ENCODE measurements around the gene GPR107. TPM values are rescaled to one million over a fixed set of nuclear protein-coding genes. Genes with fewer than 3 reads are reported as not detected.

GPR107 gene
- total RNA-seq, 4 donors from 2014 or later: 19.3 to 36.1 (median 28.9) TPM

- Histone ChIP-seq H3K4me3 (no peak overlapping the region), H3K9me3 (no peaks in the 10 kb centered on the region), H3K27me3 (no peaks in the 10 kb centered on the region), H3K27ac (no peak overlapping the region), H3K36me3 (no peaks in the 10 kb centered on the region), H3K4me1 (no peaks in the 10 kb centered on the region)
- TF ChIP-seq, protein P1, sequence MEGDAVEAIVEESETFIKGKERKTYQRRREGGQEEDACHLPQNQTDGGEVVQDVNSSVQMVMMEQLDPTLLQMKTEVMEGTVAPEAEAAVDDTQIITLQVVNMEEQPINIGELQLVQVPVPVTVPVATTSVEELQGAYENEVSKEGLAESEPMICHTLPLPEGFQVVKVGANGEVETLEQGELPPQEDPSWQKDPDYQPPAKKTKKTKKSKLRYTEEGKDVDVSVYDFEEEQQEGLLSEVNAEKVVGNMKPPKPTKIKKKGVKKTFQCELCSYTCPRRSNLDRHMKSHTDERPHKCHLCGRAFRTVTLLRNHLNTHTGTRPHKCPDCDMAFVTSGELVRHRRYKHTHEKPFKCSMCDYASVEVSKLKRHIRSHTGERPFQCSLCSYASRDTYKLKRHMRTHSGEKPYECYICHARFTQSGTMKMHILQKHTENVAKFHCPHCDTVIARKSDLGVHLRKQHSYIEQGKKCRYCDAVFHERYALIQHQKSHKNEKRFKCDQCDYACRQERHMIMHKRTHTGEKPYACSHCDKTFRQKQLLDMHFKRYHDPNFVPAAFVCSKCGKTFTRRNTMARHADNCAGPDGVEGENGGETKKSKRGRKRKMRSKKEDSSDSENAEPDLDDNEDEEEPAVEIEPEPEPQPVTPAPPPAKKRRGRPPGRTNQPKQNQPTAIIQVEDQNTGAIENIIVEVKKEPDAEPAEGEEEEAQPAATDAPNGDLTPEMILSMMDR (IDR thresholded peaks at IDR 0.05): no peak
- TF ChIP-seq POLR2A (IDR thresholded peaks at IDR 0.05) (no peak), EP300 (IDR thresholded peaks at IDR 0.05) (no peak)
- WGBS, 2 donors: 72 to 75% methylated on average over 14 of the region's 14 CpGs
- DNase-seq (ENCODE audit: low spot score in 2 of 2): no peak
Observed at GRCh38 chr9:130150779-130151382, 97.2 kb downstream of the GPR107 start.

- TF ChIP-seq EP300 (IDR thresholded peaks at IDR 0.05): no peak
- TF ChIP-seq, protein P1 (IDR thresholded peaks at IDR 0.05): no peak
- TF ChIP-seq POLR2A (IDR thresholded peaks at IDR 0.05): no peak
- Histone ChIP-seq H3K36me3 (no peaks in the 10 kb centered on the region), H3K27me3 (no peaks in the 10 kb centered on the region)
Observed at GRCh38 chr9:130154816-130155215, 101.1 kb downstream of the GPR107 start.

DNA sequence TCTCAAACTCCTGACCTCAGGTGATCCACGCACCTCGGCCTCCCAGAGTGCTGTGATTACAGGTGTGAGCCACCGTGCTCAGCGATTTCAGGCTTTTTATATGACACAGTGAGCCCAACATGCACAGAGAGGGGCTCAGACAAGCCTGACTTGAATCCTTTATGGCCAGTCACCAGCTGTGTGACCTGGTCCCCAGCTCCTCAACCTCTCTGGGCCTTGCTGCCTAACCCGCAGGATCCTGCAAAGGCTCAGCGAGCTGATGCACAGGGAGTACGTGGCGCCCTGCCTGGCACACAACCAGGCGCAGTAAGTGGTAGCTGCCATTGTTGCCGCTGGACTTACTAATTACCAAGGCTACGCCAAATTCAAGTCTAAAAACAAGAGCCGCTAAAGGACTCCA is 101.9 kb downstream of the GPR107 start:
- WGBS, 2 donors: 90 to 95% methylated on average over 12 of the region's 12 CpGs
- Histone ChIP-seq H3K36me3 (no peaks in the 10 kb centered on the region), H3K9me3 (no peaks in the 10 kb centered on the region), H3K27ac (no peak overlapping the region), H3K4me1 (no peaks in the 10 kb centered on the region), H3K4me3 (no peak overlapping the region), H3K27me3 (no peaks in the 10 kb centered on the region)
- no peak for DNase-seq (ENCODE audit: low spot score in 2 of 2)
- TF ChIP-seq EP300 (IDR thresholded peaks at IDR 0.05): no peak
- TF ChIP-seq, protein P1 (IDR thresholded peaks at IDR 0.05): no peak
- TF ChIP-seq POLR2A (IDR thresholded peaks at IDR 0.05): no peak

More at GRCh38 chr9:130154816-130155215, 101.1 kb downstream of the GPR107 start:
- no peak overlapping the region for H3K27ac ChIP-seq
- no peaks in the 10 kb centered on the region for H3K9me3 ChIP-seq
- 97 to 100% methylated on average over 3 of the region's 3 CpGs for WGBS, 2 donors
- no peaks in the 10 kb centered on the region for H3K4me1 ChIP-seq
- no peak overlapping the region for H3K4me3 ChIP-seq
- DNase-seq (ENCODE audit: low spot score in 2 of 2): no peak

DNA sequence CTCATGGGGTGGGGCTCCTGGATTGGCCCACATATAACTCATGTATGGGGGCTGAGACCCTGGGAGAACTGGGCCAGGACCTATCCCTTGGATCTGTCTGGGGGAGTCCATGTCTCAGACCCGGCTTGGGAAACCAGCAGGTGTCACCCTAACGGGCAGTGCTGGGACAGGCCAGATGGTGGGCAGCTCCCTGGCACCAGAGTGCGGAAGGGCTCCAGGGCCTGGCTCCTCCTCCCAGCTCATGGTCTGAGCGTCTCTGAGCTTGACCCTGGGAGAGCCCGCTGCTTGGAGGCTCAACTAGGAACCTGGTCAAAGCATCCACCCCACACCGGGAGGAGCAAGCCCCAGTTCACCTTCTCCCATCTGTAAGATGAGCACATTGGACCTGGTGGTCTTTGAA is 103.0 kb downstream of the GPR107 start:
- 39 to 60% methylated on average over 1 to 6 of the region's 6 CpGs for WGBS, 2 donors
- Histone ChIP-seq H3K9me3 (no peaks in the 10 kb centered on the region), H3K36me3 (no peaks in the 10 kb centered on the region), H3K27me3 (no peaks in the 10 kb centered on the region), H3K4me1 (no peaks in the 10 kb centered on the region), H3K27ac (no peak overlapping the region), H3K4me3 (no peak overlapping the region)
- TF ChIP-seq, protein P1 (IDR thresholded peaks at IDR 0.05): peak in 1 of 5 experiments; percentile 23
- TF ChIP-seq EP300 (IDR thresholded peaks at IDR 0.05): no peak
- no peak for DNase-seq (ENCODE audit: low spot score in 2 of 2)

GRCh38 chr9:130157079-130157478 is 103.4 kb downstream of the GPR107 start:
- H3K27me3 ChIP-seq: no peaks in the 10 kb centered on the region
- no peak overlapping the region for H3K27ac ChIP-seq
- no peak for DNase-seq (ENCODE audit: low spot score in 2 of 2)
- H3K36me3 ChIP-seq: no peaks in the 10 kb centered on the region
- TF ChIP-seq EP300 (IDR thresholded peaks at IDR 0.05) (no peak), POLR2A (IDR thresholded peaks at IDR 0.05) (no peak)
- TF ChIP-seq, protein P1 (IDR thresholded peaks at IDR 0.05): no peak
- WGBS, 2 donors: 70 to 77% methylated on average over 6 to 7 of the region's 7 CpGs
- H3K9me3 ChIP-seq: no peaks in the 10 kb centered on the region
- no peak overlapping the region for H3K4me3 ChIP-seq
- no peaks in the 10 kb centered on the region for H3K4me1 ChIP-seq
